Smooth muscle cell (in vitro differentiated cells): ENCODE results near the gene SSTR5. TPM values are rescaled to one million over a fixed set of nuclear protein-coding genes. Genes with fewer than 3 reads are reported as not detected.

ENCODE experiments used
- DNase-seq: peaks from one replicate; lab custom pipeline; 2025; ENCODE audit not compliant: unreplicated experiment; lab: John Stamatoyannopoulos, UW
- H2AFZ ChIP-seq: fragments of 200-600 bp; sonication (generic); 2 replicates; pipeline ENCODE4 v1.6.0; 2016; ENCODE audit warnings: antibody characterized with exemption, low read depth, mild to moderate bottlenecking
- H3F3A ChIP-seq: fragments of 200-600 bp; sonication (generic); 2 replicates; pipeline ENCODE4 v1.6.0; 2017; ENCODE audit warnings: antibody characterized with exemption, low read depth
- H3K27ac ChIP-seq: fragments of 200-600 bp; sonication (generic); 2 replicates; pipeline ENCODE4 v1.5.1; 2016; ENCODE audit warnings: low read depth, mild to moderate bottlenecking
- H3K27me3 ChIP-seq: fragments of 200-600 bp; sonication (generic); 2 replicates; pipeline ENCODE4 v1.6.1; 2016; ENCODE audit warnings: low read depth, mild to moderate bottlenecking
- H3K36me3 ChIP-seq: fragments of 200-600 bp; sonication (generic); 2 replicates; pipeline ENCODE4 v1.5.1; 2016; ENCODE audit warnings: low read depth
- H3K4me1 ChIP-seq: fragments of 200-600 bp; sonication (generic); 2 replicates; pipeline ENCODE4 v1.5.1; 2016; ENCODE audit warnings: low read depth
- H3K4me2 ChIP-seq: fragments of 200-600 bp; sonication (generic); 2 replicates; pipeline ENCODE4 v1.6.0; 2016; ENCODE audit warnings: mild to moderate bottlenecking
- H3K4me3 ChIP-seq: fragments of 200-600 bp; sonication (generic); 2 replicates; pipeline ENCODE4 v1.5.1; 2016; ENCODE audit warnings: mild to moderate bottlenecking
- H3K79me2 ChIP-seq: fragments of 200-600 bp; sonication (generic); 2 replicates; pipeline ENCODE4 v1.6.0; 2016; ENCODE audit warnings: low read depth, mild to moderate bottlenecking
- H3K9ac ChIP-seq: fragments of 200-600 bp; sonication (generic); 2 replicates; pipeline ENCODE4 v1.6.0; 2016; ENCODE audit warnings: low read depth
- H3K9me3 ChIP-seq: fragments of 200-600 bp; sonication (generic); replicated peaks from 2 replicates; pipeline ENCODE4 v1.5.1; 2016; ENCODE audit warnings: low read depth
- H4K20me1 ChIP-seq: fragments of 200-600 bp; sonication (generic); 2 replicates; pipeline ENCODE4 v1.6.0; 2016; ENCODE audit warnings: low read depth
- CTCF ChIP-seq: fragments of 200-600 bp; sonication (generic); IDR thresholded peaks from 2 replicates; pipeline ENCODE4 v1.5.1; 2017; ENCODE audit warnings: borderline replicate concordance, mild to moderate bottlenecking, antibody characterized with exemption; ENCODE audit not compliant: insufficient read depth, poor library complexity, severe bottlenecking
- WGBS: methylation state at CpG from one replicate; pipeline ENCODE4 v1.1.7; 2016; ENCODE audit warnings: low lambda C conversion rate; 5-methylcytosine and 5-hydroxymethylcytosine counted together
- polyA plus RNA-seq: library from polyadenylated mRNA; unstranded; fragments of >200 nt; fragmentation: Nextera tagmentation; extraction: Ambion mirVana; gene quantifications from 2 replicates; pipeline ENCODE4 v1.2.1, GENCODE V29; 2016
- total RNA-seq: library from RNA; depleted of rRNA; stranded (reverse); fragments of >200 nt; gene quantifications from 2 replicates; pipeline ENCODE4 v1.2.3, GENCODE V29; 2014

SSTR5 gene
- total and polyA plus RNA-seq, 2 experiments from 2014 or later = not detected

GRCh38 chr16:1119766-1120576, 47.4 kb downstream of the SSTR5 start:
- no peaks in the 10 kb centered on the region for H3K9me3 ChIP-seq
- H3K9ac ChIP-seq = no peak overlapping the region
- WGBS = 92% methylated on average over 35 of the region's 35 CpGs
- H3F3A ChIP-seq = no peaks in the 10 kb centered on the region
- H4K20me1 ChIP-seq = no peaks in the 10 kb centered on the region
- no peaks in the 10 kb centered on the region for H3K36me3 ChIP-seq
- no peak overlapping the region for H3K27ac ChIP-seq
- H3K4me1 ChIP-seq = no peaks in the 10 kb centered on the region
- H3K4me2 ChIP-seq = no peak overlapping the region
- no peaks in the 10 kb centered on the region for H3K27me3 ChIP-seq
- no peak overlapping the region for H2AFZ ChIP-seq
- no peaks in the 10 kb centered on the region for H3K79me2 ChIP-seq
- DNase-seq = no peak
- H3K4me3 ChIP-seq = no peak overlapping the region
- no peak for TF ChIP-seq CTCF

GRCh38 chr16:1120577-1120941, 48.0 kb downstream of the SSTR5 start:
- DNase-seq = no peak
- no peak overlapping the region for H3K4me2 ChIP-seq
- no peaks in the 10 kb centered on the region for H3F3A ChIP-seq
- no peaks in the 10 kb centered on the region for H3K9me3 ChIP-seq
- no peak overlapping the region for H2AFZ ChIP-seq
- no peak overlapping the region for H3K4me3 ChIP-seq
- no peaks in the 10 kb centered on the region for H3K27me3 ChIP-seq
- no peaks in the 10 kb centered on the region for H3K4me1 ChIP-seq
- no peak overlapping the region for H3K9ac ChIP-seq
- no peaks in the 10 kb centered on the region for H4K20me1 ChIP-seq
- H3K36me3 ChIP-seq = no peaks in the 10 kb centered on the region
- TF ChIP-seq CTCF = no peak
- H3K79me2 ChIP-seq = no peaks in the 10 kb centered on the region
- WGBS = over 99% methylated on average over 15 of the region's 22 CpGs
- no peak overlapping the region for H3K27ac ChIP-seq

GRCh38 chr16:1121009-1121408, 48.5 kb downstream of the SSTR5 start:
- WGBS = 90% methylated on average over 23 of the region's 23 CpGs
- TF ChIP-seq CTCF = no peak

More at GRCh38 chr16:1121009-1121408, 48.5 kb downstream of the SSTR5 start:
- no peak overlapping the region for H3K27ac ChIP-seq
- H4K20me1 ChIP-seq = no peaks in the 10 kb centered on the region
- no peak overlapping the region for H3K9ac ChIP-seq
- no peak for DNase-seq
- H3K36me3 ChIP-seq = no peaks in the 10 kb centered on the region
- no peak overlapping the region for H3K4me3 ChIP-seq
- H3K9me3 ChIP-seq = no peaks in the 10 kb centered on the region
- H3F3A ChIP-seq = no peaks in the 10 kb centered on the region
- H2AFZ ChIP-seq = no peak overlapping the region
- H3K27me3 ChIP-seq = no peaks in the 10 kb centered on the region
- no peaks in the 10 kb centered on the region for H3K79me2 ChIP-seq
- H3K4me2 ChIP-seq = no peak overlapping the region
- H3K4me1 ChIP-seq = no peaks in the 10 kb centered on the region
